ENCODE data around the gene PCNX1.
A peak's percentile ranks its signal among the peaks of the same experiment; 100 is the strongest.

Gene PCNX1

GRCh38 chr14:70957710-70958109 is 50.5 kb downstream of the PCNX1 start:
- no peak for DNase-seq (ENCODE audit: low read depth in 2 of 2)

- DNase-seq (ENCODE audit: low read depth in 2 of 2): no peak
Observed at GRCh38 chr14:70962935-70963334, 55.7 kb downstream of the PCNX1 start.

DNA sequence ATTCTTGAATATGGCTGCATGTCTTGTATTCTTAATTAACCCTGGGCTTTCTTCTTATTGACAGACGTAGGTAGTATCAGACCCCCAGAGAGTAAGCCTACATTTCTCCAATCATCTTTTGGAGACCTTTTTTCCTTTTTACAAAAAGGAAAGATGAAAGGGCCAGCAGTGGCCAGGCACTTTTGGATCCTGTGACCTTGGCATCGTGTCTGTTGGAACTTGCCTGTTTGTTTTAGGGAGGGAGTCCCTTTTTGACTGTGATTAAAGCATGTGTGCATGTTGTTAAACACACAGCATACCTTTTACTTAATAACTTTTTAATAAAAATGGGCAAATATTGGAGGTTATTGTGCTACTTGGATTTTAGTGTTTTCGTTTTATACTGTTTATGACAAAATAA is 57.2 kb downstream of the PCNX1 start:
- no peak for DNase-seq (ENCODE audit: low read depth in 2 of 2)

GRCh38 chr14:70971560-70971959 is 64.3 kb downstream of the PCNX1 start:
- no peak for DNase-seq (ENCODE audit: low read depth in 2 of 2)

- DNase-seq (ENCODE audit: low read depth in 2 of 2): peak; percentile 59 to 81
Observed at GRCh38 chr14:70972107-70972976, 65.1 kb downstream of the PCNX1 start.

GRCh38 chr14:70976591-70976990 is 69.3 kb downstream of the PCNX1 start:
- no peak for DNase-seq (ENCODE audit: low read depth in 2 of 2)

GRCh38 chr14:70981000-70981952 is 74.0 kb downstream of the PCNX1 start:
- no peak for DNase-seq (ENCODE audit: low read depth in 2 of 2)

DNA sequence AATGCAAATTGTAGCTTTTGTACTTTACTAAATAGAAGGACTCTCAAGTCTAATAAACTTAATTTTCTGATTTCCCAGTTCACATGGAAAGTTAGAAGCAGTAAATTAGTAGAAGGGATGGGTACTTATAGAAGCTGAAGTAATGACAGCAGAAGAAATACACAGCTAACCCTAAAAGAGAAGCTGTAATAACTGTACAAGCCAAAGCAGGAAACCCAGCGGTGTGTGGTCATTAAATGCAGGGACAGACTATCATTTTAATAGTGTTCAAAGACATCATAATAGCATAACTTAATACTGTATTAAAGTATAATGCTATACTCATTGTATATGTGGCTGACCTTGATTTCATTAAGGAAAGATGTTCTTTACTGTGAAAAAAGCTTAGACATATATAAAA is 74.9 kb downstream of the PCNX1 start:
- no peak for DNase-seq (ENCODE audit: low read depth in 2 of 2)

- no peak for DNase-seq (ENCODE audit: low read depth in 2 of 2)
Observed at GRCh38 chr14:70987041-70987440, 79.8 kb downstream of the PCNX1 start.

DNA sequence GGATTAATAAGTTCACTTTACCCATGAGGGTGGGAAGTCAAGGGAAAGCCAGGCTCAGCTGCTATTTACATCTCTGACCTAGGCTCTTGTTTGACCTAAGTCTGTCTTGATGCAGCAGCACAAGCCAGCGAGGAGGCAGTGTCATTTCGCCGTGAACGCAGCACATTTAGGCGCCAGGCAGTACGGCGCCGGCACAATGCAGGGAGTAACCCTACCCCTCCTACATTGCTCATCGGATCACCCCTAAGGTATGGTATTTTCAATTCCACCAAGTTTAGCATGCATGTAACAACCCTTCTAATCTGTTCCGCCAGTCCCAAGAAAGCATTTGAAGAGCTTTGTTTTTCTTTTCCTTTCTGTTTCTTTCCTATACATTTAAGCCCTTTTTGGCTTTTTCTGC is 81.2 kb downstream of the PCNX1 start:
- DNase-seq (ENCODE audit: low read depth in 2 of 2): no peak

- no peak for DNase-seq (ENCODE audit: low read depth in 2 of 2)
Observed at GRCh38 chr14:70993931-70994330, 86.7 kb downstream of the PCNX1 start.

DNA sequence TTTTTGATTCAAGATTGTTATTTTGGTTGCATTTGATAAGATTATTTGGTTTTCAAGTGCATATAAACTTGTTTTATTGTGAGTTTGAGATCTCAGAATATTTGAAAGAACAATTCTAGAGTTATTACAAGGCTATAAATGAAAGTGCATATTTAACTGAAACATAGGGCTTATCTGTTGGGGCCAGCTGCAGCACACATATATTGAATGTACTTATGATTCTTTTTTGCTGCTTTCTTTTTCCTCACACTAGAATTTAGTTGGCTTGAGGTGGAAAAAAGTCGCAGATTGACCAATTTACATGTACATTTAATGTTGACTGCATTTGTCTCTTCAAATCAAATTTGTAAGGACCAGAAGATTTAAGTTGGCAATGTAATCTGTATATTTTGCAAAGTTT is 88.0 kb downstream of the PCNX1 start:
- DNase-seq (ENCODE audit: low read depth in 2 of 2): no peak

GRCh38 chr14:70995671-70996070 is 88.4 kb downstream of the PCNX1 start:
- no peak for DNase-seq (ENCODE audit: low read depth in 2 of 2)

- no peak for DNase-seq (ENCODE audit: low read depth in 2 of 2)
Observed at GRCh38 chr14:70999117-70999516, 91.9 kb downstream of the PCNX1 start.

GRCh38 chr14:71000091-71000490 is 92.8 kb downstream of the PCNX1 start:
- DNase-seq (ENCODE audit: low read depth in 2 of 2): no peak

DNA sequence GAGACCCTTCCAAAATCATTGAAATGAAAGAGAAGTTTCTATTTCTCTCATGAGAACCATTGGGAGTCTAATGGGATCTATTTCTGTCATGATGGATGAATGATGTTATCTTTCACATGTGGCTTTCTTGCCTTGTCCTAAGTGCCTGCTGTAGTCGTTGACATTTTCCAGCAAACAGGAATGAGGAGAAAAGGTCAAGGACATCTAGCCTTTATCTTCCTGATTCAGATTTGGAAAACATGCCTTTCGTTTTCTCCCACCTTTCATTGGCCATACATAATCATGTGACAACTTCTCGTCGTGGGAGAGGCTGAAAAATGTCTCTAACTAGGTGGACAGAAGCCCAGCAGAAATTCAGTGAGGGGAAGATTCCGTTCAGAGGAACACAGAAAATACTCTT is 94.5 kb downstream of the PCNX1 start:
- DNase-seq (ENCODE audit: low read depth in 2 of 2): no peak

- no peak for DNase-seq (ENCODE audit: low read depth in 2 of 2)
Observed at GRCh38 chr14:71003156-71003555, 95.9 kb downstream of the PCNX1 start.

GRCh38 chr14:71004481-71004880 is 97.2 kb downstream of the PCNX1 start:
- no peak for DNase-seq (ENCODE audit: low read depth in 2 of 2)

GRCh38 chr14:71005076-71005475 is 97.8 kb downstream of the PCNX1 start:
- DNase-seq (ENCODE audit: low read depth in 2 of 2): no peak

DNA sequence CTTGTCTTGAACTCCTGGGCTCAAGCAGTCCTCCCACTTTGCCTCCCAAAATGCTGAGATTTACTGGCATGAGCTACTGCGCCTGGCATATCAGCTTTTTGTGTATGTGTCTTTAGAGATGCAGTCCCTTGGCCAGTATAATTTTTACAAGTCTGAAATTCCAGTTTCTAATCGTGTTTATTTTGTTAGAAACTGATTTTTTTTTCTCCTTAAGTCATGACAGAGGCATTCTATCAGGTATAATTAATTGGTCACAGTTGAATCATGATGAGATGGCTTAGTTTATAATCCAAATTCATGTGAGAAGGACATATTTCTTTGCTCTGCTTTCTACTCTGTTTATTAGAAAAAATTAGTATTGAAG is 98.9 kb downstream of the PCNX1 start:
- no peak for DNase-seq (ENCODE audit: low read depth in 2 of 2)

- no peak for DNase-seq (ENCODE audit: low read depth in 2 of 2)
Observed at GRCh38 chr14:71011479-71011878, 104.2 kb downstream of the PCNX1 start.

GRCh38 chr14:71012888-71013287 is 105.6 kb downstream of the PCNX1 start:
- DNase-seq (ENCODE audit: low read depth in 2 of 2): no peak
